ENCODE measurements around the gene RTL1.

The RTL1 gene

DNA sequence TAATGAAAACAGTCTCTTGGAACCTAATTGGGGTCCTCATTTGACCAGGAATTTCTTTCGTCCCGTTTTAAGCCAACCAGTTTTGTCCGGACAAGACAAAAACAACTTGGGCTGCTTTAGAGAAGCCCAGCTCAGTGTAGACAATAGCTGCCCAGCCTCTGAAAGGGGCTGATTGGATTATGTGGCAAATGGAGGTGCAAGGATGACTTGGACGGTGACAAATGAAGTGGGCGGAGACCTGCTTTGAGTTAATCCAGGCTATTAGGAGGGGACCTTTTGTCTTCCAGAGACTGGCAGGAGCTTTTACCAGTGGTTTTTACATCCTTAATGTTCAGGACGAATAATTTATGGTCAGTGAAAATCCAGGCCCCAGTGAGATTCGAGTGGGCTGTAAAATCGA is 72.8 kb downstream of the RTL1 start:
- H3K9ac ChIP-seq (ENCODE audit: low read depth, low read length), result peak overlapping the region; percentile 21; the same call in 1 of the 2 replicates
- H3K36me3 ChIP-seq (ENCODE audit: insufficient read depth, low read depth, low read length), result no peaks in the 10 kb centered on the region
- no peak overlapping the region for H3K4me3 ChIP-seq (ENCODE audit: low read length)

More for the DNA sequence above, 72.8 kb downstream of the RTL1 start:
- H3K27me3 ChIP-seq (ENCODE audit: insufficient read depth, low read length), result peaks cover 3% of the 10 kb centered on the region; the same call in 1 of the 2 replicates
- H3K4me1 ChIP-seq (ENCODE audit: insufficient read depth, low read length), result peaks cover 31% of the 10 kb centered on the region; the same call in 1 of the 2 replicates
- peaks cover 8% of the 10 kb centered on the region; the same call in 1 of the 2 replicates for H3K9me3 ChIP-seq (ENCODE audit: insufficient read depth, low read depth, low read length)
- H3K27ac ChIP-seq (ENCODE audit: low read length), result no peak overlapping the region

Measured in iPS-20b (cell line).